K562 (cell line): ENCODE results near the gene NRM. TPM values are rescaled to one million over a fixed set of nuclear protein-coding genes. Genes with fewer than 3 reads are reported as not detected.
A peak's percentile ranks its signal among the peaks of the same experiment; 100 is the strongest.
"Not testable (repeated sequence)": the region's sequence is repeated elsewhere in the genome, so short reads cannot be mapped to it uniquely, and the experiment has no call there.

Experiments used
- BRD4 ChIP-seq: fragments of 200-600 bp; sonication (generic); IDR thresholded peaks from 2 replicates; pipeline ENCODE4 v1.6.1; 2017; ENCODE audit warnings: inconsistent platforms
- E2F3 ChIP-seq: fragments of 250-450 bp; sonication (Bioruptor Pico); IDR thresholded peaks from 2 replicates; pipeline ENCODE4 v1.4.0; 2020; ENCODE audit warnings: mild to moderate bottlenecking
- FOSL1 ChIP-seq: fragments of 200-800 bp; sonication (Bioruptor generic); conservative IDR thresholded peaks from 2 replicates; pipeline ENCODE4 v1.6.1; 2016; ENCODE audit warnings: missing genetic modification characterization, missing compliant biosample characterization
- GTF2E2 ChIP-seq: fragments of 200-800 bp; sonication (Bioruptor generic); IDR thresholded peaks from 2 replicates; pipeline ENCODE4 v1.6.1; 2016; ENCODE audit warnings: missing genetic modification characterization, missing compliant biosample characterization
- HDAC1 ChIP-seq, 2 experiments: fragments of 450-650 bp; IDR thresholded peaks; 2 replicates each; pipeline ENCODE4 v1.6.1; 2016 to 2017; ENCODE audit warnings: inconsistent platforms in 1 of 2, mild to moderate bottlenecking in 1 of 2, moderate library complexity in 1 of 2
- ID3 ChIP-seq, 2 experiments: fragments of 250-450 bp in 1 of 2; fragments of 450-650 bp in 1 of 2; sonication (Bioruptor Pico) in 1 of 2; IDR thresholded peaks; 2 replicates each; pipeline versions ENCODE4 v1.6.1 to v1.8.0; 2016 to 2021; ENCODE audit warnings: mild to moderate bottlenecking in 2 of 2, moderate library complexity in 2 of 2, missing compliant biosample characterization in 1 of 2, missing genetic modification characterization in 1 of 2
- IFI16 ChIP-seq: fragments of 250-450 bp; sonication (Bioruptor Pico); IDR thresholded peaks from 2 replicates; pipeline ENCODE4 v2.1.2; 2022; ENCODE audit warnings: mild to moderate bottlenecking, inconsistent platforms
- L3MBTL2 ChIP-seq: fragments of 450-650 bp; IDR thresholded peaks from 2 replicates; pipeline ENCODE4 v1.6.1; 2016; ENCODE audit warnings: mild to moderate bottlenecking, moderate library complexity
- NFRKB ChIP-seq: fragments of 450-650 bp; IDR thresholded peaks from 2 replicates; pipeline ENCODE4 v1.6.1; 2016; ENCODE audit warnings: low read depth
- NR4A1 ChIP-seq, 2 experiments: fragments of 250-450 bp in 1 of 2; fragments of 450-650 bp in 1 of 2; sonication (Bioruptor Pico) in 1 of 2; IDR thresholded peaks; 2 replicates each; pipeline versions ENCODE4 v1.4.0 to v1.6.1; 2016 to 2020; ENCODE audit warnings: mild to moderate bottlenecking in 2 of 2, missing compliant biosample characterization in 1 of 2, missing genetic modification characterization in 1 of 2, moderate library complexity in 1 of 2
- POLR2G ChIP-seq: fragments of 200-400 bp; formaldehyde crosslinking; IDR thresholded peaks from 2 replicates; pipeline ENCODE4 v1.6.1; 2017; ENCODE audit warnings: low read depth, mild to moderate bottlenecking, antibody characterized with exemption, low read length, moderate library complexity
- SMARCC2 ChIP-seq: fragments of 450-650 bp; IDR thresholded peaks from 2 replicates; pipeline ENCODE4 v1.6.1; 2017; ENCODE audit warnings: antibody characterized with exemption, moderate library complexity, mild to moderate bottlenecking, low read depth
- STAT5A ChIP-seq: IDR thresholded peaks from 2 replicates; pipeline ENCODE4 v1.6.1; 2012; ENCODE audit warnings: low read length, inconsistent platforms, borderline replicate concordance
- THRAP3 ChIP-seq: fragments of 450-650 bp; IDR thresholded peaks from 2 replicates; pipeline ENCODE4 v1.6.1; 2016; ENCODE audit warnings: mild to moderate bottlenecking, inconsistent platforms, borderline replicate concordance
- ZBTB33 ChIP-seq: sonication (generic); formaldehyde crosslinking; IDR thresholded peaks from 2 replicates; pipeline ENCODE4 v1.8.1; 2023; ENCODE audit warnings: mild to moderate bottlenecking, missing genetic modification reagents
- ZBTB49 ChIP-seq: sonication (generic); formaldehyde crosslinking; IDR thresholded peaks from 2 replicates; pipeline ENCODE4 v1.8.0; 2022; ENCODE audit warnings: missing genetic modification reagents, mild to moderate bottlenecking, borderline replicate concordance
- ZFX ChIP-seq: sonication (generic); formaldehyde crosslinking; IDR thresholded peaks from 2 replicates; pipeline ENCODE4 v1.8.0; 2022; ENCODE audit warnings: mild to moderate bottlenecking, missing genetic modification reagents, moderate library complexity
- ZNF174 ChIP-seq: fragments of 250-450 bp; sonication (Bioruptor Pico); IDR thresholded peaks from 2 replicates; pipeline ENCODE4 v1.4.0; 2020; ENCODE audit warnings: mild to moderate bottlenecking
- ZNF589 ChIP-seq: fragments of 200-800 bp; sonication (Bioruptor generic); IDR thresholded peaks from 2 replicates; pipeline ENCODE4 v1.6.1; 2016; ENCODE audit warnings: low read depth, missing genetic modification characterization, missing compliant biosample characterization
- polyA plus RNA-seq, 8 experiments: library from polyadenylated mRNA; depleted of rRNA in 4 of 8; stranded (reverse) in 5 of 8; unstranded in 3 of 8; fragments of >200 nt; fragmentation: Nextera tagmentation in 2 of 8; fragmentation: Illumina TruSeq in 1 of 8; extraction: Ambion mirVana in 2 of 8; extraction: Trizol in 1 of 8; gene quantifications; 2 replicates each; pipeline versions ENCODE4 v1.2.1 to v1.2.3, GENCODE V29; 2011 to 2014; ENCODE audit warnings: inconsistent platforms in 1 of 8, missing spikeins in 1 of 8
- total RNA-seq, 7 experiments: library from RNA; depleted of rRNA in 6 of 7; stranded (reverse); fragments of >200 nt in 6 of 7; fragmentation: Illumina TruSeq in 2 of 7; extraction: Trizol in 2 of 7; gene quantifications; 2 replicates each; pipeline versions ENCODE4 v1.2.1 to v1.2.3, GENCODE V29; 2011 to 2021; ENCODE audit warnings: low replicate concordance in 1 of 7

The NRM gene
- total and polyA plus RNA-seq, 9 of the 15 experiments (the other 6 are each of a cell fraction or from before 2014, with no cell fraction given): 9.7 to 58.2 (median 18.1) TPM

DNA sequence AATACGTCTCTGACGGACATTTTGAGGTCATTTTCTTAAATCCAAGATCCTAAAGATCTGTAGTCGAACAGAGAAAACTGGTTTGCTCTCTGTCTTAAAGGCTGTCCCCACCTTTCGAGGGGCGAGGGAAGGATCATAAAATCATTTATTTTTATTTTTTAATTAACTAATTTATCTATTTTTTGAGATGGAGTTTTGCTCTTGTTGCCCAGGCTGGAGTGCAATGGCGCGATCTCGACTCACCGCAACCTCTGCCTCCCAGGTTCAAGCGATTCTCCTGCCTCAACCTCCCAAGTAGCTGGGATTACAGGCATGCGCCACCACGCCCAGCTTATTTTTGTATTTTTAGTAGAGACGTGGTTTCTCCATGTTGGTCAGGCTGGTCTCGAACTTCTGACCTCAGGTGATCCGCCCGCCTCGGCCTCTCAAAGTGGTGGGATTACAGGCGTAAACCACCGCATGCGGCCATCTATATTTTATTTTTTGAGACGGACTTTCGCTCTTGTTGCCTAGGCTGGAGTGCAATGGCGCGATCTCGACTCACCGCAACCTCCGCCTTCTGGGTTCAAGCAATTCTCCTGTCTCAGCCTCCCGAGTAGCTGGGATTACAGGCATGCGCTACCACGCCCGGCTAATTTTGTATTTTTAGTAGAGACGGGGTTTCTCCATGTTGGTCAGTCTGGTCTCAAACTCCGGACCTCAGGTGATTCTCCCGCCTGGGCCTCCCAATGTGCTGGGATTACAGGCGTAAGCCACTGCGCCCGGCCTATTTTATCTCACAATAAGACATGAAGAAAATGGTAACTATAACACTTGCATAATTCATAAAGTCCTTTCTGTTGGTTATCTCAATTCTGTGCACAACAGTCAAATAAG is 27.3 kb upstream of the NRM start (continued):
- peak; percentile 67 for TF ChIP-seq FOSL1 (tag)
- peak; percentile 44 for TF ChIP-seq ZFX (CRISPR knock-in tag)
- TF ChIP-seq ZBTB49: 0 out of 2 replicates have a peak, but pooled peaks have one; percentile 62
- peak; percentile 6 for TF ChIP-seq NFRKB
- TF ChIP-seq HDAC1 (IDR thresholded peaks at IDR 0.05): 0 out of 4 replicates have a peak, but pooled peaks of 1 of the 2 experiments have one; percentile 11
- peak; percentile 58; the same call in 1 of the 2 replicates for TF ChIP-seq ZNF174 (CRISPR knock-in tag)
- peak; percentile 64; the same call in 1 of the 2 replicates for TF ChIP-seq IFI16 (CRISPR knock-in tag)
- peak; percentile 16; the same call in 1 of the 2 replicates for TF ChIP-seq L3MBTL2
- TF ChIP-seq ZBTB33: peak; percentile 90
- TF ChIP-seq ID3 (CRISPR knock-in tag; IDR thresholded peaks at IDR 0.05): 0 out of 2 replicates have a peak, but pooled peaks have one; percentile 32
- not testable (repeated sequence) for TF ChIP-seq ID3 (tag; IDR thresholded peaks at IDR 0.05); NR4A1 (CRISPR knock-in tag; IDR thresholded peaks at IDR 0.05)
- TF ChIP-seq NR4A1 (tag; IDR thresholded peaks at IDR 0.05): peak; percentile 30; the same call in 1 of the 2 replicates
- 0 out of 2 replicates have a peak, but pooled peaks have one; percentile 59 for TF ChIP-seq E2F3 (CRISPR knock-in tag)
- peak; percentile 76; the same call in 1 of the 2 replicates for TF ChIP-seq THRAP3
- 0 out of 2 replicates have a peak, but pooled peaks have one; percentile 5 for TF ChIP-seq STAT5A
- TF ChIP-seq ZNF589: 0 out of 2 replicates have a peak, but pooled peaks have one; percentile 2
- TF ChIP-seq GTF2E2: peak; percentile 77; the same call in 1 of the 2 replicates
- 0 out of 2 replicates have a peak, but pooled peaks have one; percentile 19 for TF ChIP-seq BRD4
- TF ChIP-seq SMARCC2: peak; percentile 22; the same call in 1 of the 2 replicates
- TF ChIP-seq POLR2G: peak; percentile 14; the same call in 1 of the 2 replicates
